Activated naive CD4-positive, alpha-beta T cell treated with anti-CD3 and anti-CD28 coated beads, Interleukin-2, amount 50 U/mL, for 16 hours (primary cell): ENCODE measurements around the gene PNMA1.
"Not testable (repeated sequence)": the region's sequence is repeated elsewhere in the genome, so short reads cannot be mapped to it uniquely, and the experiment has no call there.

Experiments used
- DNase-seq: peaks from one replicate; pipeline ENCODE4 v3.0.0-alpha.2; 2020

PNMA1 gene

GRCh38 chr14:73714656-73715081, 485 bp upstream of the PNMA1 start:
- no peak for DNase-seq

- no peak for DNase-seq
These were observed 880 bp downstream of the PNMA1 start for GRCh38 chr14:73713206-73713802.

GRCh38 chr14:73712540-73713180, 1.5 kb downstream of the PNMA1 start:
- peak; percentile 26 for DNase-seq

- DNase-seq: no peak
These were observed 2.1 kb downstream of the PNMA1 start for GRCh38 chr14:73712071-73712506.

- DNase-seq: no peak
These were observed 3.4 kb downstream of the PNMA1 start for GRCh38 chr14:73710737-73711136.

GRCh38 chr14:73709904-73710469, 4.2 kb downstream of the PNMA1 start:
- no peak for DNase-seq

GRCh38 chr14:73708076-73708475, 6.1 kb downstream of the PNMA1 start:
- DNase-seq: not testable (repeated sequence)

GRCh38 chr14:73700325-73700724, 13.9 kb downstream of the PNMA1 start:
- DNase-seq: no peak

- DNase-seq: no peak
These were observed 17.5 kb downstream of the PNMA1 start for GRCh38 chr14:73696466-73697400.

GRCh38 chr14:73695997-73696396, 18.2 kb downstream of the PNMA1 start:
- DNase-seq: no peak

GRCh38 chr14:73695082-73695481, 19.1 kb downstream of the PNMA1 start:
- no peak for DNase-seq

GRCh38 chr14:73694083-73694482, 20.1 kb downstream of the PNMA1 start:
- no peak for DNase-seq

GRCh38 chr14:73686901-73687300, 27.3 kb downstream of the PNMA1 start:
- DNase-seq: no peak

- no peak for DNase-seq
These were observed 28.9 kb downstream of the PNMA1 start for GRCh38 chr14:73685328-73685727.

GRCh38 chr14:73684627-73685026, 29.6 kb downstream of the PNMA1 start:
- no peak for DNase-seq

GRCh38 chr14:73680821-73681220, 33.4 kb downstream of the PNMA1 start:
- DNase-seq: no peak

- no peak for DNase-seq
These were observed 35.5 kb downstream of the PNMA1 start for GRCh38 chr14:73678698-73679097.

- DNase-seq: no peak
These were observed 39.2 kb downstream of the PNMA1 start for GRCh38 chr14:73674986-73675385.

GRCh38 chr14:73667854-73668253, 46.3 kb downstream of the PNMA1 start:
- no peak for DNase-seq

GRCh38 chr14:73666583-73666982, 47.6 kb downstream of the PNMA1 start:
- no peak for DNase-seq

- DNase-seq: no peak
These were observed 49.1 kb downstream of the PNMA1 start for GRCh38 chr14:73665130-73665529.

- no peak for DNase-seq
These were observed 50.5 kb downstream of the PNMA1 start for GRCh38 chr14:73663548-73664212.

- no peak for DNase-seq
These were observed 51.7 kb downstream of the PNMA1 start for GRCh38 chr14:73662487-73662943.
